Thoracic aorta (tissue), 2 donors: Measurements from ENCODE around the gene SCARB1. TPM values are rescaled to one million over a fixed set of nuclear protein-coding genes. Genes with fewer than 3 reads are reported as not detected.

ENCODE experiments used
- ATAC-seq: fragments of 150-250 bp; one replicate; pipeline ENCODE4 v1.8.0; 2017; ENCODE audit warnings: low read depth; ENCODE audit not compliant: insufficient number of reproducible peaks, low FRiP score
- DNase-seq: peaks from one replicate; pipeline ENCODE4 v3.0.0-alpha.2; 2020; ENCODE audit warnings: low spot score
- H3K27ac ChIP-seq, 2 donors: fragments of 200-600 bp; sonication (generic); 1 replicate in 1 of 2; 2 replicates in 1 of 2; pipeline ENCODE4 v1.5.1; 2016; ENCODE audit warnings: mild to moderate bottlenecking in 2 of 2, moderate library complexity in 2 of 2
- H3K27me3 ChIP-seq: fragments of 200-600 bp; sonication (generic); replicated peaks from 2 replicates; pipeline ENCODE4 v1.6.0; 2016; ENCODE audit warnings: mild to moderate bottlenecking; ENCODE audit not compliant: insufficient read depth
- H3K36me3 ChIP-seq: fragments of 200-600 bp; sonication (generic); one replicate; pipeline ENCODE4 v1.5.1; 2016
- H3K4me1 ChIP-seq, 2 donors: fragments of 200-600 bp; sonication (generic); 1 replicate in 1 of 2; 2 replicates in 1 of 2; pipeline versions ENCODE4 v1.5.1 to v1.6.0; 2016; ENCODE audit warnings: low read depth in 2 of 2, mild to moderate bottlenecking in 1 of 2; ENCODE audit not compliant: control insufficient read depth in 1 of 2
- H3K4me3 ChIP-seq: fragments of 200-600 bp; sonication (generic); 2 replicates; pipeline ENCODE4 v1.5.1; 2016; ENCODE audit warnings: mild to moderate bottlenecking
- H3K9me3 ChIP-seq: fragments of 200-600 bp; sonication (generic); 2 replicates; pipeline ENCODE4 v1.5.1; 2016
- CTCF ChIP-seq: fragments of 200-600 bp; sonication (generic); IDR thresholded peaks from one replicate; pipeline ENCODE4 v1.5.1; 2019; ENCODE audit warnings: antibody characterized with exemption
- total RNA-seq, 2 donors: library from RNA; depleted of rRNA; stranded (reverse); fragments of >200 nt; gene quantifications; one replicate each; pipeline versions ENCODE4 v1.1.0 to v1.2.3, GENCODE V29; 2016

Gene SCARB1
- total RNA-seq, 2 donors from 2014 or later, result 8.8 to 13.1 TPM

- TF ChIP-seq CTCF, result no peak
- H3K27me3 ChIP-seq, result no peaks in the 10 kb centered on the region
Observed at GRCh38 chr12:124823272-124823970, 40.2 kb downstream of the SCARB1 start.

GRCh38 chr12:124822218-124822617, 41.4 kb downstream of the SCARB1 start:
- no peaks in the 10 kb centered on the region for H3K36me3 ChIP-seq
- no peak overlapping the region for H3K4me3 ChIP-seq
- no peak overlapping the region for H3K27ac ChIP-seq
- no peaks in the 10 kb centered on the region for H3K9me3 ChIP-seq
- ATAC-seq, result no peak
- no peaks in the 10 kb centered on the region for H3K27me3 ChIP-seq
- no peak for DNase-seq
- TF ChIP-seq CTCF, result no peak
- no peaks in the 10 kb centered on the region for H3K4me1 ChIP-seq

More at GRCh38 chr12:124823272-124823970, 40.2 kb downstream of the SCARB1 start:
- no peaks in the 10 kb centered on the region for H3K9me3 ChIP-seq
- no peak overlapping the region for H3K27ac ChIP-seq
- H3K4me1 ChIP-seq, result no peaks in the 10 kb centered on the region
- H3K36me3 ChIP-seq, result no peaks in the 10 kb centered on the region
- DNase-seq (no peak), ATAC-seq (no peak)
- H3K4me3 ChIP-seq, result no peak overlapping the region

- Histone ChIP-seq H3K36me3 (no peaks in the 10 kb centered on the region), H3K4me1 (no peaks in the 10 kb centered on the region), H3K27me3 (no peaks in the 10 kb centered on the region), H3K27ac (no peak overlapping the region), H3K9me3 (no peaks in the 10 kb centered on the region), H3K4me3 (no peak overlapping the region)
- DNase-seq (no peak), ATAC-seq (no peak)
- no peak for TF ChIP-seq CTCF
Observed at GRCh38 chr12:124821252-124822200, 42.1 kb downstream of the SCARB1 start.

- no peak for TF ChIP-seq CTCF
- Histone ChIP-seq H3K4me3 (no peak overlapping the region), H3K9me3 (no peaks in the 10 kb centered on the region), H3K27me3 (no peaks in the 10 kb centered on the region), H3K4me1 (no peaks in the 10 kb centered on the region), H3K27ac (no peak overlapping the region), H3K36me3 (no peaks in the 10 kb centered on the region)
- DNase-seq (no peak), ATAC-seq (no peak)
Observed at GRCh38 chr12:124820199-124820598, 43.5 kb downstream of the SCARB1 start.

GRCh38 chr12:124819525-124819924, 44.1 kb downstream of the SCARB1 start:
- Histone ChIP-seq H3K4me1 (no peaks in the 10 kb centered on the region), H3K27me3 (no peaks in the 10 kb centered on the region), H3K4me3 (no peak overlapping the region), H3K36me3 (no peaks in the 10 kb centered on the region), H3K9me3 (no peaks in the 10 kb centered on the region), H3K27ac (no peak overlapping the region)
- no peak for TF ChIP-seq CTCF
- no peak for DNase-seq
- no peak for ATAC-seq
